HEK293 (cell line): ENCODE results near the gene CACNA1D.

ENCODE experiments used
- ZNF266 ChIP-seq: fragments of 450-650 bp; formaldehyde crosslinking; IDR thresholded peaks from 2 replicates; pipeline ENCODE4 v1.5.1; 2016; ENCODE audit warnings: missing biosample characterization, missing genetic modification characterization, low read depth
- TF ChIP-seq, protein P1 (sequence below): fragments of 450-650 bp; formaldehyde crosslinking; IDR thresholded peaks from 2 replicates; pipeline ENCODE4 v1.5.1; 2017; ENCODE audit warnings: missing biosample characterization, missing genetic modification characterization
- TF ChIP-seq, protein P2 (sequence below): IDR thresholded peaks from 2 replicates; pipeline ENCODE4 v1.6.1; 2011; ENCODE audit warnings: mild to moderate bottlenecking, low read depth, low read length, borderline replicate concordance

DNA sequence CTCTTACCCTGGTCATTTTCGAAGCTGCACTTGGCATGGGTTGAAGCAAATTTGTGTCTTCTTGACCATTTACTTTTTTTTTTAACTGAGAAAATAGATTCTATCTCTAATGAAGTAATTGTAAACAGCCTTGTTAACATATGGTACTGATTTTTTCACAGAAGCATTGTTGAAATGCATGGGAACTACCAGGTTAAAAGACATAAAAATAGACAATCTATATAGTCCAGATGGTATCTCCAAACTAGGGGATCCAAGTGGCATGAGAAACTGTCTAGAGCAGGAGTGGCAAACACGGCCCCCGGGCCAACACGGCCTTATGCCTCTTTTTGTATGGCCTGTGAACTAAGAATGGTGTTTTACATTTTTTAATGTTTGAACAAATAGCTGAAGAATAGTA is 41.9 kb downstream of the CACNA1D start:
- TF ChIP-seq, protein P1, sequence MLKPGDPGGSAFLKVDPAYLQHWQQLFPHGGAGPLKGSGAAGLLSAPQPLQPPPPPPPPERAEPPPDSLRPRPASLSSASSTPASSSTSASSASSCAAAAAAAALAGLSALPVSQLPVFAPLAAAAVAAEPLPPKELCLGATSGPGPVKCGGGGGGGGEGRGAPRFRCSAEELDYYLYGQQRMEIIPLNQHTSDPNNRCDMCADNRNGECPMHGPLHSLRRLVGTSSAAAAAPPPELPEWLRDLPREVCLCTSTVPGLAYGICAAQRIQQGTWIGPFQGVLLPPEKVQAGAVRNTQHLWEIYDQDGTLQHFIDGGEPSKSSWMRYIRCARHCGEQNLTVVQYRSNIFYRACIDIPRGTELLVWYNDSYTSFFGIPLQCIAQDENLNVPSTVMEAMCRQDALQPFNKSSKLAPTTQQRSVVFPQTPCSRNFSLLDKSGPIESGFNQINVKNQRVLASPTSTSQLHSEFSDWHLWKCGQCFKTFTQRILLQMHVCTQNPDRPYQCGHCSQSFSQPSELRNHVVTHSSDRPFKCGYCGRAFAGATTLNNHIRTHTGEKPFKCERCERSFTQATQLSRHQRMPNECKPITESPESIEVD, result no peak
- TF ChIP-seq, protein P2, sequence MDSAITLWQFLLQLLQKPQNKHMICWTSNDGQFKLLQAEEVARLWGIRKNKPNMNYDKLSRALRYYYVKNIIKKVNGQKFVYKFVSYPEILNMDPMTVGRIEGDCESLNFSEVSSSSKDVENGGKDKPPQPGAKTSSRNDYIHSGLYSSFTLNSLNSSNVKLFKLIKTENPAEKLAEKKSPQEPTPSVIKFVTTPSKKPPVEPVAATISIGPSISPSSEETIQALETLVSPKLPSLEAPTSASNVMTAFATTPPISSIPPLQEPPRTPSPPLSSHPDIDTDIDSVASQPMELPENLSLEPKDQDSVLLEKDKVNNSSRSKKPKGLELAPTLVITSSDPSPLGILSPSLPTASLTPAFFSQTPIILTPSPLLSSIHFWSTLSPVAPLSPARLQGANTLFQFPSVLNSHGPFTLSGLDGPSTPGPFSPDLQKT, result no peak
- no peak for TF ChIP-seq ZNF266 (tag by site-specific recombination)
